CD4-positive, alpha-beta T cell treated with Interleukin-12 subunit alpha and Interleukin-12 subunit beta, for 1 hour (primary cell): ENCODE results near the gene ZBTB48.

Experiments
- DNase-seq: peaks from one replicate; pipeline ENCODE4 v3.0.0-alpha.2; 2020

The ZBTB48 gene

GRCh38 chr1:6574025-6574620 lies 5.7 kb upstream of the ZBTB48 start:
- no peak for DNase-seq

- no peak for DNase-seq
Observed at GRCh38 chr1:6574818-6575217, 5.0 kb upstream of the ZBTB48 start.

- DNase-seq, result no peak
Observed at GRCh38 chr1:6577831-6578525, 1.8 kb upstream of the ZBTB48 start.

GRCh38 chr1:6578624-6579373 lies 995 bp upstream of the ZBTB48 start:
- no peak for DNase-seq

- DNase-seq, result no peak
Observed at GRCh38 chr1:6580119-6580592, 362 bp downstream of the ZBTB48 start.

GRCh38 chr1:6580593-6581409 lies 1.0 kb downstream of the ZBTB48 start:
- DNase-seq, result no peak

- no peak for DNase-seq
Observed at GRCh38 chr1:6581561-6582305, 1.9 kb downstream of the ZBTB48 start.

- no peak for DNase-seq
Observed at GRCh38 chr1:6582370-6582769, 2.6 kb downstream of the ZBTB48 start.

- DNase-seq, result no peak
Observed at GRCh38 chr1:6584126-6585080, 4.6 kb downstream of the ZBTB48 start.

GRCh38 chr1:6585081-6585722 lies 5.4 kb downstream of the ZBTB48 start:
- DNase-seq, result no peak

GRCh38 chr1:6585841-6586240 lies 6.0 kb downstream of the ZBTB48 start:
- DNase-seq, result no peak

GRCh38 chr1:6586404-6586816 lies 6.6 kb downstream of the ZBTB48 start:
- DNase-seq, result no peak

- DNase-seq, result no peak
Observed at GRCh38 chr1:6587261-6588005, 7.6 kb downstream of the ZBTB48 start.

GRCh38 chr1:6588128-6588892 lies 8.5 kb downstream of the ZBTB48 start:
- DNase-seq, result no peak

GRCh38 chr1:6588893-6589520 lies 9.2 kb downstream of the ZBTB48 start:
- no peak for DNase-seq

GRCh38 chr1:6590046-6590445 lies 10.3 kb downstream of the ZBTB48 start:
- DNase-seq, result no peak

GRCh38 chr1:6591222-6591621 lies 11.4 kb downstream of the ZBTB48 start:
- no peak for DNase-seq

GRCh38 chr1:6591644-6592043 lies 11.8 kb downstream of the ZBTB48 start:
- DNase-seq, result no peak

- no peak for DNase-seq
Observed at GRCh38 chr1:6592441-6592840, 12.6 kb downstream of the ZBTB48 start.
